ENCODE measurements around the gene PJA2.
"Not testable (repeated sequence)": the region's sequence is repeated elsewhere in the genome, so short reads cannot be mapped to it uniquely, and the experiment has no call there.

- not testable (repeated sequence) for TF ChIP-seq CTCF (conservative IDR thresholded peaks at IDR 0.05; ENCODE audit: low read depth, low read length); EZH2phosphoT487 (IDR thresholded peaks at IDR 0.05; ENCODE audit: borderline replicate concordance, low read length); EZH2 (IDR thresholded peaks at IDR 0.05; ENCODE audit: low read length, unreplicated experiment)
These were observed 4.2 kb upstream of the PJA2 start for GRCh38 chr5:109413921-109414461.

All from PC-3 (cell line).